ENCODE data around the gene RMDN2. TPM values are rescaled to one million over a fixed set of nuclear protein-coding genes. Genes with fewer than 3 reads are reported as not detected.

The RMDN2 gene
- total and polyA plus RNA-seq, 2 donors: 8.9 to 12.0 TPM

DNA sequence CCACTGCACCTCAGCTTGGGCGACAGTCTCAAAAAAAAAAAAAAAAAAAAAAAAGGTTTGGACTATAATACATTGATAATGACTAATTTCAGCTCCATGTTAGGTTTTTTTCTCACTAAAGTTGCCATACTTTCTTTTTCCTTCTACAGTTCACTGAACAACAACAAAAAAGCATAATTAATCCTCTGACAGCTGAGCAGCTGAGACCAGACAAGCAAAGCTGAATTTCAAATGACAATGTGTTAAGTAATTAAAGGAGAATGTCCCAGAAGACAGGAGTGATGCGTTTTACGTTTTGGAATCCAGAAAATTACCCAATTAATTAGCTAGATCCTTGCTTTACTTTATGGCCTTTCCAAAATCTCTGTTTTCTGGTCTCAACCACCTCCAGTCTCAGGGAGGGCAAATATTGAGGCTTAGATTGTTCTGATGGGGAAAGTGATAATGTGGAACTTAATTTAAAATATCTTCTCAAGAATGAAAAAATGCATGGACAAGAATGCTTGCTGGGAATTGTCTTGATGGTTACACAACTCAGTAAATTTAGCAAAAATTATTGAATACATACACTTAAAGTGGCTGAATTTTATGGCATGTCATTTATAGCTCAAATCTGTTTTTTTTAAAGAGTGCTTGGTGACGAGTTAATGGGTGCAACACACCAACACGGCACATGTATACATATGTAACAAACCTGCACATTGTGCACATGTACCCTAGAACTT, 17.4 kb upstream of the RMDN2 start:
- Histone ChIP-seq H3K9me3 (ENCODE audit: control insufficient read depth in 2 of 2, insufficient read depth in 1 of 2, low read length in 1 of 2) (no peaks in the 10 kb centered on the region), H3K27me3 (ENCODE audit: control insufficient read depth in 2 of 2, insufficient read depth in 1 of 2, low read length in 1 of 2) (no peaks in the 10 kb centered on the region), H3K4me3 (ENCODE audit: low read length in 2 of 2) (no peak overlapping the region), H3K27ac (ENCODE audit: low read depth in 1 of 2, low read length in 1 of 2) (no peak overlapping the region), H3K4me1 (ENCODE audit: control insufficient read depth in 2 of 2, insufficient read depth in 2 of 2, low read length in 2 of 2) (no peaks in the 10 kb centered on the region), H3K36me3 (ENCODE audit: control insufficient read depth in 2 of 2, insufficient read depth in 2 of 2, low read length in 1 of 2) (no peaks in the 10 kb centered on the region)
- 96% methylated on average over 5 of the region's 5 CpGs for WGBS
- no peak for DNase-seq (ENCODE audit: low read depth in 6 of 9, low spot score in 9 of 9)

DNA sequence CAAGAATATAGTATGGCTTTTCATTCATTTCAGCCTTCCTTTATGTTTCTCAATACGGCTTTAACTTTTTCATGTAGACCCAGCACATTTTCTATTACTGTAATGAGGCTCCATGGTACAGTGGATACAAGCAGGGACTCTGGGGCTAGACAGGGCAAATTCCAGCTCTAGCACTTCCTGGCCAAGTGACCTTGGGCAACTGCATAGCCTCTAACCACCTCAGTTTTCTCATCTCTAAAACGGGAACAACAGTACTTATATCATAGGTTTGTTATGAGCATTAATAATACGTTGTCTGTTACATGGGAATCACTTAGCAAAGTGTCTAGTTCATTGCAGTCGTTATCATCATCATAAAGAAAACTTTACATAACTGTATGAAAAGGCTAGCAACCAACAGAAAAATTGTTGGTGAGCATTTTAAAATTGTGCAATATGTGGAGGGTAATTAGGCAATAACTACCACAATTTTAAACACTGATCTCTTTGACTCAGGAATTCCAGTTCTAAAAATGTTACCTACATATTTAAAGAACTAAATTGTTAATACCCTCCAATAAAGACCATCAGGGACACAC, 13.7 kb upstream of the RMDN2 start:
- Histone ChIP-seq H3K4me1 (ENCODE audit: control insufficient read depth in 2 of 2, insufficient read depth in 2 of 2, low read length in 2 of 2) (no peaks in the 10 kb centered on the region), H3K27ac (ENCODE audit: low read depth in 1 of 2, low read length in 1 of 2) (no peak overlapping the region), H3K36me3 (ENCODE audit: control insufficient read depth in 2 of 2, insufficient read depth in 2 of 2, low read length in 1 of 2) (no peaks in the 10 kb centered on the region), H3K27me3 (ENCODE audit: control insufficient read depth in 2 of 2, insufficient read depth in 1 of 2, low read length in 1 of 2) (no peaks in the 10 kb centered on the region), H3K9me3 (ENCODE audit: control insufficient read depth in 2 of 2, insufficient read depth in 1 of 2, low read length in 1 of 2) (no peaks in the 10 kb centered on the region), H3K4me3 (ENCODE audit: low read length in 2 of 2) (no peak overlapping the region)
- WGBS: 93% methylated on average over 4 of the region's 4 CpGs
- DNase-seq (ENCODE audit: low read depth in 6 of 9, low spot score in 9 of 9): no peak

DNA sequence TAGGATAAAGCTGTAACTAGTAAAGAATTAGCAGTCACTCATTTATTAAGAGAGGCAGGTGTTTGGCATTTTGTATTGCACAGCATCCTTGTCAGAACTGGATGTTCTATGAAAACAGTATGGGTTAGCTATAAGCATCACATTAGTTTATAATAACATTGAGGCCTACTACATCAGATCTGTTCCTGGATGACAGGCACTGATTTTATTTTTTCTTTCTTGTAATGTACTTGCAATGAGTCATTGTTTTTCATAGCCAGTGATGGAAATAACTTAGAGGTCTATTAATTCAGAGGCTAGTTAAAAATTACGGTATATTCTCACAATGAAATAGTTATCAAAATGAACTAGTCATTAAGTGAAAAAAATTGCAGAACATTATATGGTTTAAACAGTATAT, 13.0 kb upstream of the RMDN2 start:
- Histone ChIP-seq H3K4me3 (ENCODE audit: low read length in 2 of 2) (no peak overlapping the region), H3K27ac (ENCODE audit: low read depth in 1 of 2, low read length in 1 of 2) (no peak overlapping the region), H3K36me3 (ENCODE audit: control insufficient read depth in 2 of 2, insufficient read depth in 2 of 2, low read length in 1 of 2) (no peaks in the 10 kb centered on the region), H3K4me1 (ENCODE audit: control insufficient read depth in 2 of 2, insufficient read depth in 2 of 2, low read length in 2 of 2) (no peaks in the 10 kb centered on the region), H3K27me3 (ENCODE audit: control insufficient read depth in 2 of 2, insufficient read depth in 1 of 2, low read length in 1 of 2) (no peaks in the 10 kb centered on the region), H3K9me3 (ENCODE audit: control insufficient read depth in 2 of 2, insufficient read depth in 1 of 2, low read length in 1 of 2) (no peaks in the 10 kb centered on the region)
- DNase-seq (ENCODE audit: low read depth in 6 of 9, low spot score in 9 of 9): no peak
- WGBS: 98% methylated on average over 1 of the region's 1 CpG

DNA sequence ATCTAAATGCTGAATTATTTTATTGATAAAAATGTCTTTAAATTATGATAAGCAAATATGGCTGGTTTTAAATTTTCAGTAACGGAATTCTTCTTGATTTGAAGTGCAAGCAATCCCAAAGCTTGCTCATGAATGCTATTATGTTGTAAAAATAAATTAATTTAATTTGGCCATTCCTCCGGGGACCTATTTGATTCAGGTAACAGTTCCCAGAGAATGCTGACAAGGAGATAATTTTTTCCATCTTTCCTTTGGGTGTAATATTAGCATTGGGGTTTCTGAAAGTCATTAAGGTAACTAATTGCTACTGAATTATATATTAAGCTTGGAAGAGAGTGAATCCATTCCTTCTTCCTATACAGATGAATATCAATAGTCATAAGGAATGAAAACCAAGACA, 12.5 kb upstream of the RMDN2 start:
- no peaks in the 10 kb centered on the region for H3K27me3 ChIP-seq (ENCODE audit: control insufficient read depth in 2 of 2, insufficient read depth in 1 of 2, low read length in 1 of 2)
- no peaks in the 10 kb centered on the region for H3K4me1 ChIP-seq (ENCODE audit: control insufficient read depth in 2 of 2, insufficient read depth in 2 of 2, low read length in 2 of 2)
- no peak overlapping the region for H3K4me3 ChIP-seq (ENCODE audit: low read length in 2 of 2)
- no peak for DNase-seq (ENCODE audit: low read depth in 6 of 9, low spot score in 9 of 9)
- H3K9me3 ChIP-seq (ENCODE audit: control insufficient read depth in 2 of 2, insufficient read depth in 1 of 2, low read length in 1 of 2): no peaks in the 10 kb centered on the region
- H3K27ac ChIP-seq (ENCODE audit: low read depth in 1 of 2, low read length in 1 of 2): no peak overlapping the region
- 99% methylated on average over 2 of the region's 2 CpGs for WGBS
- no peaks in the 10 kb centered on the region for H3K36me3 ChIP-seq (ENCODE audit: control insufficient read depth in 2 of 2, insufficient read depth in 2 of 2, low read length in 1 of 2)

DNA sequence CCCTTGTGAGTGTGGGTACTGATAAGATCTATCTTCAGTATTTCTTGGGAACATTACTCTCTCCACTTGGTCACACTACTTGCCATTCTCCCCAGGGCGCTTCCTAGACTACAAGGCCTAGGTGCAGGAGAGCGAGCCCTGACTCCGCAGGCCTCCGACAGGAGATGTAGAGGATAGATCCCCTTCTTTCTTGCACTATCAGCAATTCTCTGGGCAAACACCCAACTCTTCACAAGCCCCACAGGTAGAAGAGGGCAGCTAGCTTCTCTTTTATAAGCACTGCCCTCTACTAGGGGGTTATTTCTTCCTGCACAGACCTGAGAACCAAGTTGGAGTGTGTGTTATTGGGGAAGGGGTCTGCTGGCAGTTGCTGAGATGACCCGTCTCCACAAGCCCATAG, 10.7 kb upstream of the RMDN2 start:
- no peak for DNase-seq (ENCODE audit: low read depth in 6 of 9, low spot score in 9 of 9)
- Histone ChIP-seq H3K9me3 (ENCODE audit: control insufficient read depth in 2 of 2, insufficient read depth in 1 of 2, low read length in 1 of 2) (no peaks in the 10 kb centered on the region), H3K27me3 (ENCODE audit: control insufficient read depth in 2 of 2, insufficient read depth in 1 of 2, low read length in 1 of 2) (no peaks in the 10 kb centered on the region), H3K4me1 (ENCODE audit: control insufficient read depth in 2 of 2, insufficient read depth in 2 of 2, low read length in 2 of 2) (no peaks in the 10 kb centered on the region), H3K27ac (ENCODE audit: low read depth in 1 of 2, low read length in 1 of 2) (no peak overlapping the region), H3K4me3 (ENCODE audit: low read length in 2 of 2) (no peak overlapping the region), H3K36me3 (ENCODE audit: control insufficient read depth in 2 of 2, insufficient read depth in 2 of 2, low read length in 1 of 2) (no peaks in the 10 kb centered on the region)
- WGBS: 99% methylated on average over 5 of the region's 5 CpGs

DNA sequence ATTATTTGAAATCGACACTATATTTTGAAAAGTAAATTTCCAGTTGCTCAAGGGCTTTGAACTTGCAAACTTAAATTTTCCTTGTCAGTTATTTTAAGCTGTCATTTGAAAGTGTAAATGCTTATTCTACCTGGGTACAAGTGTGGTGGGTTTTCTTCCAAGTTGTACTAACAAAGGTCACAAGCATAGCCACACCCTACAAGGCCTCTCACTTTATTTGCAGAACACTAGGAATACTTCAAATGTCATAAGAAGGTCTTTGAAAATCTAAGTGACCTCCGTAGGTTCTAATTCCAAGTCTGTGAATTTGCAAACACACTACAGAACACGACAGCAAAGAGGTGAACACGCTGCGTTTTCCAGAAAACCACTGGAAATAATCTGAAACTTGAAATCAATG, 9.3 kb upstream of the RMDN2 start:
- Histone ChIP-seq H3K27ac (ENCODE audit: low read depth in 1 of 2, low read length in 1 of 2) (no peak overlapping the region), H3K27me3 (ENCODE audit: control insufficient read depth in 2 of 2, insufficient read depth in 1 of 2, low read length in 1 of 2) (no peaks in the 10 kb centered on the region), H3K9me3 (ENCODE audit: control insufficient read depth in 2 of 2, insufficient read depth in 1 of 2, low read length in 1 of 2) (no peaks in the 10 kb centered on the region), H3K4me1 (ENCODE audit: control insufficient read depth in 2 of 2, insufficient read depth in 2 of 2, low read length in 2 of 2) (no peaks in the 10 kb centered on the region), H3K4me3 (ENCODE audit: low read length in 2 of 2) (no peak overlapping the region), H3K36me3 (ENCODE audit: control insufficient read depth in 2 of 2, insufficient read depth in 2 of 2, low read length in 1 of 2) (no peaks in the 10 kb centered on the region)
- no peak for DNase-seq (ENCODE audit: low read depth in 6 of 9, low spot score in 9 of 9)
- 95% methylated on average over 5 of the region's 5 CpGs for whole genome bisulfite sequencing

DNA sequence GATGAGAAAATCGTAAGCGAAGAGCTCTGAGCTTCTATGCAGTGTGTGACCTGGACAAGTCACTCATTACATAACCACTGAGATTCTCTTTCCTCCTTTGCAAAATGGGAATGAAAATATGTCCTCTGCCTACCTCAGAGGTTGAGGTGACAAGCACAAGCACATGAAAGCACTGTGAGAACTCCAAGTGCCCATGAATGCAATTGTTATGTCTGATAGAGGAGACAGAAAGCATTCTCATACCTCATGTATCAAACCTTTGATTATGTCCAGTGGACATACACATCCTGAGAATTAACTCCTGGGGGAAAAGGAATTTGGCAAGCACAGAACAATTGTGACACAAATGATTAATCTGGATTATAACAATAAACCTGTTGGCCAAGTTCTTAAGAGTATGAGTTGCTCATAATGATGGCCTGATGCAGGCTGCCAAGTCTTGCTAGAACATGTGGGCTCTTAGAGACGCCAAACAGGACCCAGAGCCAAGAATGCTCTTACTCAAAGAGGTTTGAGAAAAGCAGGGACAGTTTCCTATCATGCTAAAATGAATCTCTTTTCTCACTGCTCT, 8.5 kb upstream of the RMDN2 start:
- Histone ChIP-seq H3K27me3 (ENCODE audit: control insufficient read depth in 2 of 2, insufficient read depth in 1 of 2, low read length in 1 of 2) (peaks cover 2% of the 10 kb centered on the region in 2 donors), H3K36me3 (ENCODE audit: control insufficient read depth in 2 of 2, insufficient read depth in 2 of 2, low read length in 1 of 2) (no peaks in the 10 kb centered on the region), H3K9me3 (ENCODE audit: control insufficient read depth in 2 of 2, insufficient read depth in 1 of 2, low read length in 1 of 2) (no peaks in the 10 kb centered on the region), H3K4me3 (ENCODE audit: low read length in 2 of 2) (no peak overlapping the region), H3K4me1 (ENCODE audit: control insufficient read depth in 2 of 2, insufficient read depth in 2 of 2, low read length in 2 of 2) (no peaks in the 10 kb centered on the region), H3K27ac (ENCODE audit: low read depth in 1 of 2, low read length in 1 of 2) (no peak overlapping the region)
- DNase-seq (ENCODE audit: low read depth in 6 of 9, low spot score in 9 of 9): peak in 1 of 9 donors; percentile 22
- WGBS: 91% methylated on average over 3 of the region's 3 CpGs

DNA sequence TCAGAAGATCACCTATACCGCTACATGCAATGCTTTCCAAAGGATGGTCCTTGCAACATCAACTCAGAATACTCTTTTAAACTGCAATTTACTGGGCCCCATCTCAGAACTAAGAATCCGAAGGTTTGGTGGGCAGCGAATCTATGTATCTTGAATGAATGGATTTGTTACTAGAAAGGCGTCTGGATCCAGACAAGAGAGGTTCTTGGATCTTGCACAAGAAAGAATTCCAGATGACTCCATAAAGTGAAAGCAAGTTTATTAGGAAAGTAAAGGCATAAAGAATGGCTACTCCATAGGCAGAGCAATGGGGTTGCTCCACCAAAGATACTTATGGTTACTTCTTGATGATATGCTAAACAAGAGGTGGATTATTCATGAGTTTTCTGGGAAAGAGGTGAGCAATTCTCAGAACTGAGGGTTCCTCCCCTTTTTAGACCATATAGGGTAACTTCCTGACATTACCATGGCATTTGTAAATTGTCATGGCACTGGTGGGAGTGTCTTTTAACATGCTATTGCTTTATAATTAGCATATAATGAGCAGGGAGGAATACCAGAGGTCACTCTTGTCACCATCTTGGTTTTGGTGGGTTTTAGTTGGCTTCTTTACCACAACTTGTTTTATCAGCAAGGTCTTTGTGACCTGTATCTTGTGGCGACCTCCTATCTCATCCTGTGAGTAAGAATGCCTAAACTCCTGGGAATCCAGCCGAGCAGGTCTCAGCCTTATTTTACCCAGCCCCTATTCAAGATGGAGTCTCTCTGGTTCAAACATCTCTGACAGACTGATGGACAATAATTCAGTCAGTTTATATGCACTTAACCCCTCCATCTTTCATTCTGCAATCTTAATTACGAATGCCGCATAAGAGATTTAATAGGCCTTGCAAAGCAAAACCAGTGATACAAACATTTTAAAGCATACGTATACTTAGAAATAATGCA, 7.5 kb upstream of the RMDN2 start:
- Histone ChIP-seq H3K27me3 (ENCODE audit: control insufficient read depth in 2 of 2, insufficient read depth in 1 of 2, low read length in 1 of 2) (peaks cover 2 to 7% of the 10 kb centered on the region in 2 donors), H3K36me3 (ENCODE audit: control insufficient read depth in 2 of 2, insufficient read depth in 2 of 2, low read length in 1 of 2) (no peaks in the 10 kb centered on the region), H3K4me1 (ENCODE audit: control insufficient read depth in 2 of 2, insufficient read depth in 2 of 2, low read length in 2 of 2) (no peaks in the 10 kb centered on the region), H3K9me3 (ENCODE audit: control insufficient read depth in 2 of 2, insufficient read depth in 1 of 2, low read length in 1 of 2) (no peaks in the 10 kb centered on the region), H3K27ac (ENCODE audit: low read depth in 1 of 2, low read length in 1 of 2) (no peak overlapping the region), H3K4me3 (ENCODE audit: low read length in 2 of 2) (no peak overlapping the region)
- no peak for DNase-seq (ENCODE audit: low read depth in 6 of 9, low spot score in 9 of 9)
- 96% methylated on average over 9 of the region's 9 CpGs for WGBS

DNA sequence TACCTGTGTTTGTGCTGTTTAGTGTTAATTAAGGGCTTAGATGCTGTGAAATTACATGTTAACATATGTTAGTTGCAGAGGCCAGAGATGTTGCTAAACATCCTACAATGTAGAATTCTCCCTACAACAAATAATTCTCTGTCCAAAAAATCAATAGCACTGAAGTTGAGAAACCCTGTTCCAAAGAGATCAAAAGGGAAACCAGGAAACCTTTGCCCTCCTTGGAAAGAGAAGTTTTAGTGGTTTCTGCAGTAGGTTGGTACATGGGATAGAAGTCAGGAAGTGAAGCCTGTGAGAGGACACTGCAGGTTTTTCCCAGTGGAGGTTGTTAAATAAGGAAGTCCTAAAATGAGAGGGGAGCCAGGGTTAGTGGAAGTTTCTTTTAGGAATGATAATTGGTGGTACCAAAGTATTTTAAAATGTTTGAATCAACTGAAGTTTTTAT, 6.3 kb upstream of the RMDN2 start:
- Histone ChIP-seq H3K36me3 (ENCODE audit: control insufficient read depth in 2 of 2, insufficient read depth in 2 of 2, low read length in 1 of 2) (no peaks in the 10 kb centered on the region), H3K27ac (ENCODE audit: low read depth in 1 of 2, low read length in 1 of 2) (no peak overlapping the region), H3K4me3 (ENCODE audit: low read length in 2 of 2) (no peak overlapping the region), H3K9me3 (ENCODE audit: control insufficient read depth in 2 of 2, insufficient read depth in 1 of 2, low read length in 1 of 2) (no peaks in the 10 kb centered on the region), H3K27me3 (ENCODE audit: control insufficient read depth in 2 of 2, insufficient read depth in 1 of 2, low read length in 1 of 2) (peaks cover 2 to 12% of the 10 kb centered on the region in 2 donors), H3K4me1 (ENCODE audit: control insufficient read depth in 2 of 2, insufficient read depth in 2 of 2, low read length in 2 of 2) (no peaks in the 10 kb centered on the region)
- no peak for DNase-seq (ENCODE audit: low read depth in 6 of 9, low spot score in 9 of 9)

Measured in thymus (tissue), 11 donors.